Gastroesophageal sphincter (tissue), 3 donors: Measurements from ENCODE around the gene SCARB1.

ENCODE experiments used
- POLR2A ChIP-seq, 2 donors: fragments of 450-650 bp; IDR thresholded peaks; one replicate each; pipeline ENCODE4 v1.6.1; 2017; ENCODE audit warnings: antibody characterized with exemption in 2 of 2, mild to moderate bottlenecking in 2 of 2, moderate library complexity in 1 of 2
- POLR2AphosphoS5 ChIP-seq: sonication (generic); formaldehyde crosslinking; IDR thresholded peaks from one replicate; pipeline ENCODE4 v1.6.1; 2017; ENCODE audit warnings: antibody characterized with exemption
- TF ChIP-seq, protein P1 (sequence below), 4 experiments: fragments of 200-600 bp in 2 of 4; fragments of 450-650 bp in 2 of 4; sonication (generic) in 1 of 4; IDR thresholded peaks; one replicate each; pipeline ENCODE4 v1.5.1; 2017 to 2019; ENCODE audit warnings: antibody characterized with exemption in 4 of 4, mild to moderate bottlenecking in 2 of 4, moderate library complexity in 2 of 4

DNA sequence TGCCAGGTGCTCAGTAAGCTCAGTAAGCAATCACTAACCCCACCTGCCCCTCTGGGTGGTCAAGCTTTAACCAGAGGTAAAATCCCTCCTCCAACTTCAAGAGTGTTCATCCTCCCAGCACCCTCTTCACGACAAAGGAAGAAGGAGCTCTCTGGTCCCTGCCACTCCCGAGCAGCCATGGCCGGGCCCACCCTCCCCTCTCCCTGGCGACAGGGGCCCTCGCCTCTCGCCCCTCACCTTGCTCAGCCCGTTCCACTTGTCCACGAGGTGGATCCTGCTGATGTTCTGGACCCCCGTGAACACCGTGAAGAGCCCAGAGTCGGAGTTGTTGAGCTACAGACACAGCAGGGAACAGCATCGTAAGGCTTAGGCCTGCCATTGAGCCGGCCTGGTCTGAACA is 52.0 kb downstream of the SCARB1 start:
- TF ChIP-seq POLR2A (IDR thresholded peaks at IDR 0.05) (no peak), POLR2AphosphoS5 (no peak)
- TF ChIP-seq, protein P1, sequence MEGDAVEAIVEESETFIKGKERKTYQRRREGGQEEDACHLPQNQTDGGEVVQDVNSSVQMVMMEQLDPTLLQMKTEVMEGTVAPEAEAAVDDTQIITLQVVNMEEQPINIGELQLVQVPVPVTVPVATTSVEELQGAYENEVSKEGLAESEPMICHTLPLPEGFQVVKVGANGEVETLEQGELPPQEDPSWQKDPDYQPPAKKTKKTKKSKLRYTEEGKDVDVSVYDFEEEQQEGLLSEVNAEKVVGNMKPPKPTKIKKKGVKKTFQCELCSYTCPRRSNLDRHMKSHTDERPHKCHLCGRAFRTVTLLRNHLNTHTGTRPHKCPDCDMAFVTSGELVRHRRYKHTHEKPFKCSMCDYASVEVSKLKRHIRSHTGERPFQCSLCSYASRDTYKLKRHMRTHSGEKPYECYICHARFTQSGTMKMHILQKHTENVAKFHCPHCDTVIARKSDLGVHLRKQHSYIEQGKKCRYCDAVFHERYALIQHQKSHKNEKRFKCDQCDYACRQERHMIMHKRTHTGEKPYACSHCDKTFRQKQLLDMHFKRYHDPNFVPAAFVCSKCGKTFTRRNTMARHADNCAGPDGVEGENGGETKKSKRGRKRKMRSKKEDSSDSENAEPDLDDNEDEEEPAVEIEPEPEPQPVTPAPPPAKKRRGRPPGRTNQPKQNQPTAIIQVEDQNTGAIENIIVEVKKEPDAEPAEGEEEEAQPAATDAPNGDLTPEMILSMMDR (IDR thresholded peaks at IDR 0.05) = no peak
